Inflammatory macrophage treated with lipopolysaccharide for 1 hour (primary cell): ENCODE data around the gene SLC35B1.
"Not testable (repeated sequence)": the region's sequence is repeated elsewhere in the genome, so short reads cannot be mapped to it uniquely, and the experiment has no call there.

Experiments
- DNase-seq, 2 donors: peaks; one replicate each; pipeline ENCODE4 v3.0.0-alpha.2; 2020 to 2022

The SLC35B1 gene

DNA sequence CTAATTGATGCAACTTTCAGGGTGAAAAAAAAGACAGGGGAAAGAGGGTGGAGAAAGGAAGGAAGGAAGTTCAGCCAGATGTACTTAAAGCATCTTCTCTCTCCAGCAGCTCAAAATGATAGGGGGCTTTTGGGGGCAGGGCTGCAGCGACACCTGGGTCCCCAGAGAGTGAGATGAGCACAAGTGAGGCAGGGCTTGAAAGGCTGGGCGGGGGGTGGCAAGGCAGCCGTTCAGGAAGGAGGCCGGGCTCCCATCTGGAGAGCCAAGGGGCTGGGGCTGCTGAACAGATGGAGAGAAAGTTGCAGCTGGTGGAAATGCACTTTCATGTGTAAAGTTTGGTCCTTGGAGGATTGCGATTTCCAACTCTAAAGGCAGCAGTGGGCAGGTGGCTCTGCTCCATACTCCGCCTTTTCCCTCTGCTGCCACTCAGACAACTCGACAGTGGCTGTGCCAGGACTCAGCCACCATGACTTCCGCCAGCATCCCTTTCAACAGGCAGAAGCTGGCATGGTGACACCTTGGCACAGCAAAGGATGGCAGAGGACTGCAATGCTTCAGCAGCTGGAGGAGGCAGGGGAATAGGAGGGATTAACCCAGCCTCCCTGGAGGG lies 7.7 kb downstream of the SLC35B1 start:
- DNase-seq, result no peak

DNA sequence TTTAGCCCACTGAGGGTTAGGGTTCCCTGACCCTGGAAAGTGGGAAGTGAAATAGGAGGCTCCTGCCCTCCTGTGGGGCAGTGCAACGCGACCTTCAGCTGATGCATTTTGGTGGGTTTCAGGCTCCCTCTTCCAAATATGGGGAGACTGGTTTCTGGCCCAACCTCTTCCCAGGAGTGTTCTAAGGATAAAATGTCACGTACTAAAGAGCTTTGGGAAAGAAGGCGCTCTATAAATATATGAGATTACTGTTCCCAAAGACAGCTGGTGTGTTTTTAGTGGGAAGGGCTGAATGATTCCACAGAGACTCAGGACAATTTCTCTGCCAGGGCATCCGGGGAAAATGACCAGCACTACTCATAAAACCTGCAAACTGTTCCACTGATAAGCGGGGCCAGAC lies 9.8 kb downstream of the SLC35B1 start:
- no peak for DNase-seq

- DNase-seq, result peak; percentile 92 to 98
These were observed 11.5 kb downstream of the SLC35B1 start for GRCh38 chr17:49696233-49696761.

DNA sequence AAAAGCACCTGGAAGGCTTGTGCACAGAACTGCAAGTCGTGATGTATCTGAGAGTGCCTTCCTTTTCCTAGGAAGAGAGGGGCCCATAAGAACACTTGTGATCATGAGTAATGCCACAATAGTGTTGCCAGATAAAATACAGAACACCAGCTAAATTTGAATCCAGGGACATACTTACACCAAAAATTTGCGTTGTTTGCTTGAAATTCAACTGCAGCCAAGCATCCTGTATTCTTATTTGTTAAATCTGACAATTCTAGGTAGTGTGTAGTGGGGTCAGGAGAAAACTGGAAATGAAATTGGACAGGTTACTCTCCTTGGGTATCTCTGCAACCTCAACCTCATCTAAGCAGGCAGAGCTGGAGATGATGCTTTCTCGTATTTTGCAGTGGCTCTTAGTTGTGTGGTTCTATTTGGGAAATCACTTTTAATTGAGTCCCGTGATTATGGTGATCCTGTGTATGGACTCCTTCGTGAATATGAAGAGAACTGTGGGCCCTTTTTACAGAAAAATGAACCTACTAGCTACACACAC lies 12.0 kb downstream of the SLC35B1 start:
- no peak for DNase-seq

DNA sequence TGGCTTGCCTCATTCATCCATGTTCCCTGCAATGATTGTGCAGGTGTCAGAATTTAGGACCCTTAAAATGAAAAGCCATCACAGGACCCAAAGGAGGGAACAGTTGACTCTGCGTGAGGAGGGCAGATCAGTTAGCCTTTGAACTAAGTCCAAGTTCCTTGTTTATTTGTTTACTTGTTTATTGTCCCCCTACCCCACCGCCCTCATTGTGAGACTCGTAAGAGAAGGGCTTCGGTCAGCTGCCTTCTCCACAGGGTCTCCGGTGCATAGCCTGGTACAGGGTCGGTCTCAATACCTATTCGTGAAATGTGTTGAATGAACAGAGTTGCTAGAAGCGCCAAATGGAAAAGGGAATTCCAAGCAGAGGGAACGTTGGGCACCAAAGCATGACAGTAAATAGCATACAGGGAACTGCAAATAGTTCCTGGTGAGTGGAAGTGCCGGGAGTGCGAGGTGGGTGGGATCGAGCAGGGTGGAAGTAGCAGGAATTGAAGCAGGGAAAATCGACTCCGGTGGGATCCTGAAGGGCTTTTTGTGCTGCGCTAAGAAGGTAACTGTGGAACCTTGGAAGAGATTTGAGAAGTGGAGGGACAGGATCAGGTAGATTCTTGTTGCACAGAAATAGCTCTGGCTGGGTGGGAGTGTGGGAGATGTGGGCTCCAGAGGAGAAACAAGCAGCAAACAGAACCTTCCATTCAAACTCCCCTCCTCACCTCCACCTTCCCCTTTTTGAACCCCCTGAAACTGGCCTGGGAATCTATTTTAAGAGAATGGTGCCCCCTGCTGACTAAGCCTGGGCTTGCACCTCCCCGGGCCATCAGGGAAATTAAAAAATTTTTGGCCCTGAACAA lies 12.7 kb downstream of the SLC35B1 start:
- DNase-seq, result peak; percentile 29 to 81

DNA sequence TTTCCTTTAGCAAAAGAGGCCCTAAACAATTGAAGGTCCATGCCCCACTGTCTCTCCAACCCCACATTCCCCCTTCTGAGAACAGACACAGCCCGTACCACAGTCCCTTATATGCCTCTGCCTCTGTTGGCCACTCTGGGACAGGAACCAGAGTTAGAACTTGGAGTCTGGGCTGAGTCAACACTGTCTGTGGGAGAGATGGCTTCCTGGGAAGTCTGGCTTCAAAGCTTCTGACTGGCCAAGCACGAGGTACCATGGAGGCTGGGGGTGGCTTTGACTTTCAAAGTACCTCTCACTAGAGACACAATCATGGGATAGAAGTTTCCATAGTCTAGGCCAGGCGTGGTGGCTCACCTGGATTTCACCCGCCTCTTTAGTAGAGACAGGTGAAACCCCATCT lies 15.0 kb downstream of the SLC35B1 start:
- peak in 1 of 2 donors; percentile 34 for DNase-seq

- DNase-seq, result no peak
These were observed 16.0 kb downstream of the SLC35B1 start for GRCh38 chr17:49691677-49692191.

- no peak for DNase-seq
These were observed 16.6 kb downstream of the SLC35B1 start for GRCh38 chr17:49691086-49691676.

DNA sequence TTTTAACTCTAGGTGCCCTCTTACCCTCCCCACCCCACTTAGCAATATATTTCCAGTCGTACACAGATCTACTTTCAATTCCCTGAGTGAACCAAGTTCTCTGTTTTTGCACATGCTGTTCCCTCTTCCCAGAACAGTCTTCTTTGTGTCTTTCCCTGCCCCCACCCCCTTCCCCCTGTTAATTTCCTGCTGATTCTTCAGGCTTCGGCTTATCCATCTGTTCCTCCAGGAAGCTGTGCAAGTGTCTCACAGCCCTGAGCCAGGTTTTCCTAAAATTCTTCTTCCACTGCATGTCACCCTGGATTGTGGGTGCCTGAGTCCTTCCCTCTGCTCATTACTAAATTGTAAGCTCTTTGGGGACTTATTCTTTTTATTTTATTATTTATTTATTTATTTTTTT lies 17.5 kb downstream of the SLC35B1 start:
- DNase-seq, result no peak

DNA sequence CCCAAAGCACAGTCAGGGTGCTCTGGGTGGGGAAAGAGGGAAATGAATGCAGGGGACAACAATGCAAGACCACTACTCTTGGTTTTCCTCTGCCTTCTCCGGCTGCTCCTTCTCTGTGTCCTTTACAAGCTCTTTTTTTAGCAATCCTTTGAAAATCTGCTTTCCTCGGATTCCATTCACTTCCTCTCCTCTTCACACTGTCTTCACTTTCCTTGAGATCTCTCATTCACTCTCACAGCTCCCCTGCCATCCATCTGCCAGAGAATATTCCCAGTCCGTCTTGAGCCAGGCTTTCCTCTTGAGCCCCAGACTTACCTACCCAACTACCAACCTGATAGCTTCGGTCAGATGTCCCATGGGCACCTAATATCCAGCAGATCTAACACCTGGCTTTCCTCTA lies 18.9 kb downstream of the SLC35B1 start:
- no peak for DNase-seq

DNA sequence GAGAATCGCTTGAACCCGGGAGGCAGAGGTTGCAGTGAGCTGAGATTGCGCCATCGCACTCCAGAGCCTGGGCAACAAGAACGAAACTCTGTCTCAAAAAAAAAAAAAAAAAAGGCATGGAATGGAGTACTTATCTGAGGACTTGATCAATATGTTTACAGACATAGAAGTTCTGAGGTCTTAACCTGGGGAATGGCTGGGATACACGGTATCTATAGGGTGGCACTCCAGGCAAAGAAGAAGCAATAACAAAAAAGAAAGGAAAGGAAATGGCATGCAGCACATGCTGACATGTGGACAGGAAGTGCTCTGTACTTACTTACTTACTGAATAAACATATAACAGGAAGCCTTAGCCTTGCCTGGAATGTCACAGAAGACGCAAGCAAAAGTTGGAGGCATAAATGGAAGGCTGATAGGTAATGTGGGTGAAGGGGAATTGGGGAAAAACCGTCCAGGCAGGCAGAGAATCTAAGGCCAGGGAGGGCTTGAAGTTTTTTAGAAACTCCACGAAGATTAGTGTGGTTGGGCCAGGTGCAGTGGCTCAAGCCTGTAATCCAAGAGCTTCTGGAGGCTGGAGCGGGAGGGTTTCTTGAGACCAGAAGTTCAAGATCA lies 19.8 kb downstream of the SLC35B1 start:
- peak; percentile 25 to 27 for DNase-seq

DNA sequence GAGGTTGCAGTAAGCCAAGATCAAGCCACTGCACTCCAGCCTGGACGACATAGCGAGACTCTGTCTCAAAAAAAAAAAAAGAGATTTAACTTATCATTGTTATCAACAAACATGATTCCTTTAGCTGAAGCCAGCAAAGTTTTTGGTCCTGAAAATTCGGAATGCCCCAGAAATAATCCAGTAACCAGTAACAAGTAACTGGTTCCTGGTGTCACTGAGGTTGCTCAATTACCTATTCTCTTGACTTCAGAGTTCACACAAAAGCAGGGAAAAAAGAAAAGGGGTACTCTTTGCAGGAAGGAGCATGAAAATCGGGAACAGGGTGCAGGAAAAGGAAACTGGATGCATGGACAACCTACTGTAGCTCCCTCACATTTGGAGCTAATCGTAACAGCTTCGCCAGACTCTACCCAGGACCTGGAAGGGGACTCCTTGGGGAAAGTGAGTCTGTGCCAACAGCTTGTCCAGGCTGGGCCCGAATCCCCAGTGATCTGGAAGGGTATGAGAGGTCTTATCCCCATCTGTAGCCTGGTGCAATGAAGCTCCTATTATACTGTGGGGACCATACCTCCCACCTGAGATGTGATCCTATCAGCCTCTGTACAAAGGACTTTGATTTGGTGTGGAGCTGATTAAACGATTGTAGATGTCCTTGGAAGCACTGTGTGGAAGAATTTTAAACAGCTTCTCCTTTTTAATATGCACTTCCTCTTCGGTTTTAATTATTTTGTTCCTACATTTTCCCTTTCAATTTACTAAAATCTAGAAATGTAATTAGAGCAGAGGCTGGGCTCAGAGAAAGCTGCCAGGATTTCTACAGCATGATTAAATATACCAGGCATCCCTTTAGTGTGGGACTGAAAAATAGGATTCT lies 26.4 kb downstream of the SLC35B1 start:
- DNase-seq, result peak; percentile 55 to 73

DNA sequence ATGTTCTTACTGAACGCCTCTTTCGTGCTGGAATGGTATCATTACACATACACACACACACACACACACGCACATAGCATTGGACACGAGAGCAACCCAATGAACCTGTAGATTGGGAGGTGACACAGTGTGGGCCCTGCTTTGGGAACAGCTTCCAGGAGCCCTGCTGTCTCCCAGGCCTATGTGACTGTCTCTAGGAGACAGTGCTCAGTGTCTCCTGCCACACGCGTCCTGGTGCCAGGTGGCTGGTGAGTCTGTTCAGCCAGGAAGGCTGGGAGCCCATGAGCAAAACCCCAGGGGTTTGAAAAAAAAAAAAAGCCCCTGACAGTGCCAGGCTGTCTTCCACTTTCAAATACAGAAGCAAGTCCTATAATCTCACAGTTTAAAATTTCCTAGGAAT lies 27.4 kb downstream of the SLC35B1 start:
- no peak for DNase-seq

- DNase-seq, result peak; percentile 98 to 99
These were observed 29.6 kb downstream of the SLC35B1 start, which contains the start of gene SPOP for GRCh38 chr17:49677933-49678847. Gene SPOP (minus strand): TSS chr17:49678097. CDS start chr17:49622810, 55,287 bp downstream.

DNA sequence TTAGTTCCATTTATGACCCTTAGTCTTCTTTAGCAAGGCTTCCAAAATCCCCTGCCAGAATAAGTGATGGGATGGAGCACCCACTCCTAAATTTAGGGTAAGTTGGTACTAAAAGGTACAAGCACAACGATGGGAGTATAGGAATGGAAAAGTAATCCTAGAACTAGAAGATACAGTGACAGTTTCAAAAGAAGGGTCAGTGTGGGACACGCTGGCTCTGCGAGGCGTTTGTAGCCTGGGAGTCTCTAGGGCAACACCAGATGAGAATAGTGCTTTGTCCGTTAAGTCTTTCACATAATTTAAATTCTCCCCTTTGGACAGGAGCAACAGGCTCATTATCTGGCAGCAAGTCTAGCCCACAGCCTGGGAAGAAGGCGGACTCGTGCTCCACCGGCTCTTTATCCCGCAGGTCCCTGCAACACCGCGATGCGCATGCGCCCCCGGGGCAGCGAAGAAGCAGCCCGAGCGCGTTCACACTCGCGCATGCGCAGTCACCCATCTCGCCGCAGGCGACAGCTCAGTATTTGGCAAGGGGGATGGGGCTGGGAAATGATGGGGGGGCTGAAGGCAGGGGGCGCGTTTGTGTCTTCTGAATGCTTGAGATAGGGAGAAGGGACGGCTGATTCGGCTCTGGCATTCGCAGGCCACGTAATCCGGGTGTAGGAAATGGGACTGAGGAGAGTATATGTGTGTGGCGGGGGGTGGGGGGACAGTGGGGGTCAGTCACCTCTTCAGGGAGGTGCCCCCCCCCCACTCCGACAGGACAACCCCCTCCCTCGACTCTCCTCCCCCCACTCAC lies 30.4 kb downstream of the SLC35B1 start:
- peak; percentile 84 to 95 for DNase-seq

DNA sequence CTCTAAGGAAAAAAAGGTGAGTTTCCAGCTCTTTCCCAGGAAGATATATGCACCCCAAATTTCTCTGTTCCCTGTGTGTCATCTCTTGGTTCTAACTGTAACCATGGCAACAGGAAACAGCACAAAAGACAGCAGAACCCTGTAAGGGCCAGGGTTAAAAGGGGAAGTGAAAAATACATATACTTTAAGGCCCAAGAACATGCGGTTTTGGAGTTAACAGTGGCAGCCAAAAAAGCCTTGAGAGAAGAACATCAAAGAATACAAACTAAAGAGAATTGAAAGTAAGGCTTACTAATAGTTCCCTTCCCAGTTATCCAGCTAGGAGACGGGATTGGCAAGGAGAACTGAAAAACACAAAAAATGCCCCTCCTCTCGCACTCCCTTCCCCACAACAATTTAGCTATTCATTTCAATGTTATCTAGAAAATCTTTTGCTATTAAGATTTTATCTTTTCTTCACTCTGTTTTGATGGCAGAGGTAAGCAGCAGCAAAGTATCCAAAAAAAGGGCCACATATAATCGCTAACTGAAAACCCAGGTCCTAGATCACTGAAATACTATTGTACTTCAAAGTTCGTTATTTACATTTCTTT lies 31.4 kb downstream of the SLC35B1 start:
- peak; percentile 80 to 83 for DNase-seq

DNA sequence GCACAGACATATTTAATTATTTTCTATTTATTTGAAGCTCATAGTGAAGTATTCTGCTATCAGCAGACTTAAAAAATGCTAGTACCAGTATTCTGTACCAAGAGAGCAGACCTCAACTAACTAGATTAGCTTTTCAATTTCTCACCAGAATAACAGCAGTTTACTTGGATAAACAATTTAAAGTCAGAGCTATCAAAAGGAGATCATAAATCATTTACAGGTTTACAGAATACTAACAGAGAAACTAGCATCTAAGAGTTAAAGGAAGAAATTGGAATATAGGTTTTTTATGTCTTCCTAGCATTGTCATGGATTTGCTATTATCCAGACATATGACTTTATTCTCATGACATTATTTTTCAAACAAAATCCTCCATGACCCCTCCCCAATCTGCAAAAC lies 33.3 kb downstream of the SLC35B1 start:
- DNase-seq, result no peak

DNA sequence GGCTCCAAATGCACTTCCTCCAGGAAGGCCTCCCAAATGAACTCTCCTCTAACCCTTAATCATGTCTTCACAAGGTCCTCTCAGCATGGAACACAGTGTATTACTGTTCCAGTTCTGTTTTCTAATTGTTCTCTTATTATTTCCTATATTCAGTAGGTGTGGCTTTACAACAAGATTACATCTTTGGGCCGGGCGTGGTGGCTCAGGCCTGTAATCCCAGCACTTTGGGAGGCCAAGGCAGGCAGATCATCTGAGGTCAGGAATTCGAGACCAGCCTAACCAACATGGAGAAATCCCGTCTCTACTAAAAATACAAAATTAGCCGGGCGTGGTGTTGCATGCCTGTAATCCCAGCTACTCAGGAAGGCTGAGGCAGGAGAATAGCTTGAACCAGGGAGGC lies 34.1 kb downstream of the SLC35B1 start:
- DNase-seq, result not testable (repeated sequence)

DNA sequence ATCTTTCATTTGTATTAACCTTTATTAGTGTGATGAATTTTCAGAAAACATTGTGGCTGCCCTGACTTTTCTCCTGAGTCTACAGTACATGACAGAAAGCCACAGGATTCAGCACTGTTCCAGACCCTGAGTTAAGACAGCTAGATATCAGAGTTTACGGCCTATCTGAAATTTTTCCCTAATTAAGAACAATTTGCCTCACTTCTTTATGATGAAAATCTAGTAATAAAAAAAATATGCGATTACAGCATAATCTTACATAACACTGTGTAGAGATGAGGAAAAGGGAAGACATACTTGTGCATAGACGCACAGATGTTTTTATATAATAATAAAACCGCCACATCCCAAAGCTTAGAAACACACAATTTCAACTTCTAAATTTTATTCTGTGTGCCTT lies 37.1 kb downstream of the SLC35B1 start:
- DNase-seq, result peak in 1 of 2 donors; percentile 53
